DMS53 treated with DMSO at 0.1 percent for 48 hours (cell line): ENCODE results near the gene RASA2.

Source experiments
- DNase-seq: peaks from one replicate; lab custom pipeline; 2025; ENCODE audit not compliant: unreplicated experiment; lab: John Stamatoyannopoulos, UW

RASA2 gene, protein sequence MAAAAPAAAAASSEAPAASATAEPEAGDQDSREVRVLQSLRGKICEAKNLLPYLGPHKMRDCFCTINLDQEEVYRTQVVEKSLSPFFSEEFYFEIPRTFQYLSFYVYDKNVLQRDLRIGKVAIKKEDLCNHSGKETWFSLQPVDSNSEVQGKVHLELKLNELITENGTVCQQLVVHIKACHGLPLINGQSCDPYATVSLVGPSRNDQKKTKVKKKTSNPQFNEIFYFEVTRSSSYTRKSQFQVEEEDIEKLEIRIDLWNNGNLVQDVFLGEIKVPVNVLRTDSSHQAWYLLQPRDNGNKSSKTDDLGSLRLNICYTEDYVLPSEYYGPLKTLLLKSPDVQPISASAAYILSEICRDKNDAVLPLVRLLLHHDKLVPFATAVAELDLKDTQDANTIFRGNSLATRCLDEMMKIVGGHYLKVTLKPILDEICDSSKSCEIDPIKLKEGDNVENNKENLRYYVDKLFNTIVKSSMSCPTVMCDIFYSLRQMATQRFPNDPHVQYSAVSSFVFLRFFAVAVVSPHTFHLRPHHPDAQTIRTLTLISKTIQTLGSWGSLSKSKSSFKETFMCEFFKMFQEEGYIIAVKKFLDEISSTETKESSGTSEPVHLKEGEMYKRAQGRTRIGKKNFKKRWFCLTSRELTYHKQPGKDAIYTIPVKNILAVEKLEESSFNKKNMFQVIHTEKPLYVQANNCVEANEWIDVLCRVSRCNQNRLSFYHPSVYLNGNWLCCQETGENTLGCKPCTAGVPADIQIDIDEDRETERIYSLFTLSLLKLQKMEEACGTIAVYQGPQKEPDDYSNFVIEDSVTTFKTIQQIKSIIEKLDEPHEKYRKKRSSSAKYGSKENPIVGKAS

DNA sequence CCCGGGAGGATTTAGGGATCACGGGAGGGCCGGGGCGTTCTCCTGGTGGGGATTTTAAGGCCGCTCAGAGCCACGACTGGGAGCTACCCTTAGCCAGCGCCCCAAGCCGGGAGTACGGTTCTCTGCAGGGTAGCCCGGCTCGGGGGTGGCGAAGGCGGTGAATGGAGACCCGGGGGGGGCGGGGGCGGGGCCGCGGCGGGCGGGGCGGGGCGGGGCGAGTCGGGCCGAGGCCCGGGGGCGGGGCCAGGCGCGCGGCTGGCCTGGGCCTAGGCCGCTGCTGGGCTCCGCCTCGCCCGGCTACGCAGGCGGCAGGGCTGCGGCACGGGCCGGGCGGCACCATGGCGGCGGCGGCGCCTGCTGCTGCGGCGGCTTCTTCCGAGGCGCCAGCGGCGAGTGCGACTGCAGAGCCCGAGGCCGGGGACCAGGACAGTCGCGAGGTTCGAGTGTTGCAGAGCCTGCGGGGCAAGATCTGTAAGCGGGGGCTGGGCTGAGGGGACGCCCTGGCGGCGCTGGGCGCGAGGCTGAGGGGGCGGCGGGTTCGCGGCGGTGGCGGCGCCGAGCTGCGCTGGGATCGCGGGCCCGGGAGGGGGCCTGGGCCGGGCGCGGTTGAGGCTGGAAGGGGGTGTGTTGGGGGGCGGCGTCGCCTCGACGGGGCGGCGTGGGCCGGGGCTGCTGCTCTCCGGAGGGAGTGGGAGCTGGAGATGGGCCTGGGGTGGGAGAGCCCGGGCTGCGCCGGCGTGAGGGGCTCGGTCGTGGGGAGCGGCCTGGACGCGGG, at the start of gene RASA2:
TSS of gene RASA2 (plus strand) at position 282 of the 775 bp plus-strand sequence. CDS start at position 339, 57 bp downstream.
- peak; percentile 29 for DNase-seq

DNA sequence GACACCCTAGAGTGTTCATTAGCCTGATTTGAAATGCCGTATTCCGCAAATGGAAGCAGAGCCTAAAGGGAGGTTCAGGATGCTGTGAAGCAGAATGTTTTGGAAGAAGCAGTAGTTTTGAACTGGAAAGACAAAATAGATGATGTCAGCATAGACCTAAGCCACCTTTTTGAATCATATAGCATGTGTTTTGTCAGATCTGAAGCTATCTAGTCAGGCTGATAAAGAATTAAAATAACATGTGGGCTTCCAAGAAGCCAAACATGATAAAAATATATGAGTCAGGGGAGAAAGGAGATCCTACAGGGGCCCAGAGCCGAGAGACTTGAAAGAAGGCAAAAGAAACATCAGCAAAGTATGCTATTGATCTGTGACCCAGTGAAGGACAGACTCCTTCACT, 47.2 kb upstream of the RASA2 start:
- no peak for DNase-seq

DNA sequence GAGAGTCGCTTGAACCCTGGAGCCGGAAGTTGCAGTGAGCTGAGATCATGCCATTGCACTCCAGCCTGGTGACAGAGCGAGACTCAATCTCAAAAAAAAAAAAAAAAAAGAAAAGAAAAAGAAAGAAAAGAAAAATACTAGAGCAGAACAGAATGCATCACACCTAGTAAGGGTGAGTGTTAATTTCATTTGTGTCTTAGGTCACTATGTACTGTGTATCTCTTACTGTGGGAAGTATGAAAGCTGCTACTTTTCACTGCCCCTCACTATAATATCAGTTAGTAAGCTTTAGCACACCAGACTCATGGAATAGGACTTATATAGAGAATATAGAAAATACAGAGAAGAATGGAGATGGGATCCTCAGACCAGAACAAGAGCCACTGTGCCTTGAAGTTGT, 45.9 kb upstream of the RASA2 start:
- no peak for DNase-seq

DNA sequence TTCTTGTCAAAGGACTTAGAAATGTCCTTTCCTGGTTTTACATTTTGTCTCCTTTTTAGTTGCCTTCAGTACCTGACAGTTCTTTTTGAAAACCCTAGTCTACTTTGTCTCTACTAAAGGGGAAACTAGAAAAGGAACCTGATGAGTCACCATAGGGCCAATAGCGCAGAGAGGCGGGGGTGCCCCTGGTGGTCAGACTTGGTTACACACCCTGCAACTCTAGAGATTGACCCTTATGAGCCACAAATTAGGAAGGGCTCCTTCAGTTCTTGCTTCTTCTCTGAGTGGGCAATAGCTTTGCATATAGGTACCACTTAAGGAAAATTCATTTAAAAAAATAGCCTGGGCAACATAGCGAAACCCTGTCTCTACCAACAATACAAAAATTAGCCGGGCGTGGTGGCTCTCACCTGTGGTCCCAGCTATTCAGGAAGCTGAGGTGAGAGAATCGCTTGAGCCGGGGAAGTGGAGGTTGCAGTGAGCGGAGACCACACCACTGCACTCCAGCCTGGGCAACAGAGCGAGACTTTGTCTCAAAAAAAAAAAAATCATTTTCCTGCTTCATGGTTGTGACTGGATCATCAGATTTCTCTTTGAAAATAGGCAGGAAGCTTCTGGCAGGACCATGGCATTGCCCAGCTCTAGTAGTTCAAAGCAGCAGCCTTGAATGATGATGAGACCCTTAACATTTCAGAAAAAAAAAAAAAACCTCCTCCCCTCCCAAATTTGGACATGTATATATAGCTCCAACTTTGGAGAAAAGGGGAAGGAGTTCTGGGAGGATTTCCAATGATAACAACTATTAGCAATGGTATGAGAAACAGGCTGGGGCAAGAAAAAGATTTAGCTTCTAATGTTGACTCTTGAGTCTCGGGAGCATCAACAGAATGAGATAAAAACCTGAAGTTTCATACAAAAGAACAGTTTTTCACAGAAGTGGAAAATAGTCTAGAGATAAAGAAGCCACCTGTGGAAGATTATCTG, 45.2 kb upstream of the RASA2 start:
- DNase-seq, result peak; percentile 75

DNA sequence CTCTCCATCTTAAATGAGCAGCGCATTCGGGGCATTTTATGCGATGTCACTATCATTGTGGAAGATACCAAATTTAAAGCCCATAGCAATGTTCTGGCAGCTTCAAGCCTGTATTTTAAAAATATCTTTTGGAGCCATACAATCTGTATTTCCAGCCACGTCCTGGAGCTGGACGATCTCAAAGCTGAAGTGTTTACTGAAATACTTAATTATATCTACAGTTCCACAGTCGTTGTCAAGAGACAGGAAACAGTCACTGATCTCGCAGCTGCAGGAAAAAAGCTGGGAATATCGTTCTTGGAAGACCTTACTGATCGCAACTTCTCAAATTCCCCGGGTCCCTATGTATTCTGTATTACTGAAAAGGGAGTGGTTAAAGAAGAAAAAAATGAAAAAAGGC, 44.4 kb upstream of the RASA2 start:
- DNase-seq, result peak; percentile 63

DNA sequence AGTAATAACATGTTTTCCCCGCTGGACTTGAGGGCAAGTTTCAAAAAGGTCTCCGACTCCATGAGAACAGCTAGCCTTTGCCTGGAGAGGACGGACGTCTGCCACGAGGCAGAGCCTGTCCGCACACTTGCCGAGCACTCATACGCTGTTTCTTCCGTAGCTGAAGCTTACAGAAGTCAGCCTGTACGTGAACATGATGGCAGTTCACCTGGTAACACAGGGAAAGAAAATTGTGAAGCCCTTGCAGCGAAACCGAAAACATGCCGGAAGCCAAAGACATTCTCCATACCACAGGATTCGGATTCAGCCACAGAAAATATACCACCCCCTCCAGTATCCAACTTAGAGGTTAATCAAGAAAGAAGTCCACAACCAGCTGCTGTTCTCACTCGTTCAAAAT, 43.9 kb upstream of the RASA2 start:
- no peak for DNase-seq

DNA sequence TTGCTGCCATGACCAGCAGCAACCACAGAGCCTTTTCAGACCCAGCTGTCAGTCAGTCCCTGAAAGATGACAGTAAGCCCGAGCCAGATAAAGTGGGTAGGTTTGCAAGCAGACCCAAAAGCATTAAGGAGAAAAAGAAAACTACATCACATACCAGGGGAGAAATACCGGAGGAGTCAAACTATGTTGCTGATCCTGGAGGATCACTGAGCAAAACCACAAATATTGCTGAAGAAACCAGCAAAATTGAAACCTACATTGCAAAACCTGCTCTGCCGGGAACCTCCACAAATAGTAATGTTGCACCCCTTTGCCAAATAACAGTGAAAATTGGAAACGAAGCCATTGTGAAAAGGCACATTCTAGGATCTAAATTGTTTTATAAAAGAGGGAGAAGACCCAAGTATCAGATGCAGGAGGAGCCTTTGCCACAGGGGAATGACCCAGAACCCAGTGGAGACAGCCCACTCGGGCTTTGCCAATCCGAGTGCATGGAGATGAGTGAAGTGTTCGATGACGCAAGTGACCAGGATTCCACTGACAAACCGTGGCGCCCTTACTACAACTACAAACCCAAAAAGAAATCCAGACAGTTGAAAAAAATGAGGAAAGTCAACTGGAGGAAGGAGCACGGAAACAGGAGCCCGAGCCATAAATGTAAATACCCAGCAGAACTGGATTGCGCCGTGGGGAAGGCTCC, 42.1 kb upstream of the RASA2 start:
- DNase-seq, result no peak

DNA sequence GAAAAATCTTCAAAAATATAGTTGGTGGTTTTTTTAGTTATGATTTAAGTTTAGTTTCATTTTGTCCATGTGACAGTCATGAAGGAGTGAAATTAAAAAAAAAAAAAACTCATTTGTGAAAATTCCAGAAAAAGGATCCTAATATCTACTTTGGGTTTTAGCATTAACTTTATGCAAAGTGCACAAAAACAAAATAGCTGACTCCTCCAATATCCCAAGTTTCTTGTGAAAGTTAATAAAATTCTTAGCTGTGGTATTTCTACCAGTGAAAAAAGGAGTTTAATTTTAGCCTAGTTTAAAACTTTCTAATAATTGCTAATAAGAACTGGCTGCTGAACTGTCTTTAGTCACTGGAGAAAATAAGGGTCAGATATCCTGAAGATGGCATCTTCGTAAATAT, 40.8 kb upstream of the RASA2 start:
- DNase-seq, result no peak

DNA sequence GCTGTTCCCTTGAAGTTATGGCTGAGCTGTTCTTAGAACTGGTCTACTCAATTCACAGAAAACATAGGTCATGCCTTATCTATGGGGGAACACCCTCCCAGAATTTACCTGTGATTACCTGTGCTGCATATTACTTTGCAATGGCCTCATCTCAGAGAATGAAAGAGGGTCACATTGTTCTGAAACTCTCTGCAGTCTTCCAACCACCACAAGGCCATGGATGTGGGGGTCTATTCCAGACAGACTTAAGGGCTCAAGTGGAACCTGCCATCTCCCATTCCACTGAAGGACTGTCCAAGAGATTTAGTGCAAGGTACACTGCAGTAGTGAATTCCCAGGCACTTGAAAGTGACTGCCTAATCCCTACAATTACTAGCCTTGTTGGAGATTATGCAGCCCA, 40.1 kb upstream of the RASA2 start:
- DNase-seq, result no peak

DNA sequence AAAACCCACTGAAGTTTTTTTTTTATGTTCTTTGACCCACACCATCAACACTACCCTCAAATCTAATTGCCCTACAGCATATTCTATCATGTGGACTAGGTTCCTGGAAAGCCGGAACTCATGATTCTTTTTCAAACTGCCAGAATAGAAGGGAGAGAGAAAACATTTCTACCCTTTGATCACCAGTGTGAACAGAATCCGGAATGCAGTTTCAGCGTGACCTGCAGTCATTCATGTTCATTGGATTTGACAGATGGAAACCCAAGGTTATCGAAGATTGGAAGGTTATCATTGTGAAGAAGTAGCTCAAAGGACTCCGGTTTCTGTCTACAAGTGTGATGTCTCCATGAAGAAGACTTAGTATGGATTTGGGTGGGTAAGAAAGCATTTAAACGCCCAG, 39.4 kb upstream of the RASA2 start:
- no peak for DNase-seq

DNA sequence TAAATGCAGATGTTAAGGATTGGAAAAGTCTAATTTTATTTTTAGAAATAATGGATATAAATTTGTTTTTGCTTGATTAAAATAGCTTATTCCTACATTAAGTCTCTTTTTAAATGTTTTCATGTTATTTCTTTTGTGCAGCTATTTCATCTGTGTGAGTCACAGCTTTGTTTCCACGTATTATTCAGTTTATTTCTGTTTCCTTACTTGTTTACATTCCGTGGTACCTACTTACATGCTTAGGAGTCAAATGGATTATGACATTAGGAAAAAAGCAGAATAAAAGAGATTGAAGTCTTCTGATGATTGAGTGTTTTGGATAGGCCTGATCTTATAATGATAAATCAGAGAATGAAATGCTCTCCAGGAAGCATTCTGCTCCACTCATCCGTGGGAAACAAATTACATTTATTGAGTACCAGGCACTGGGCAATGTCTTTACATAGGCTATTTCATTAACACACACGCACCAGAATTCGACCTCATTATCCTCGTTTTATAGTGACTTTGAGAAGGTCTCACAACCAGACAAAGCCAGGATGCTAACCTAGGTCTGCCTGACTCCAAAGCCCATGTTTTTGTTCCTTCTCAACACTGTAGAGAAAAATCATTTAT, 38.1 kb upstream of the RASA2 start:
- DNase-seq, result no peak

DNA sequence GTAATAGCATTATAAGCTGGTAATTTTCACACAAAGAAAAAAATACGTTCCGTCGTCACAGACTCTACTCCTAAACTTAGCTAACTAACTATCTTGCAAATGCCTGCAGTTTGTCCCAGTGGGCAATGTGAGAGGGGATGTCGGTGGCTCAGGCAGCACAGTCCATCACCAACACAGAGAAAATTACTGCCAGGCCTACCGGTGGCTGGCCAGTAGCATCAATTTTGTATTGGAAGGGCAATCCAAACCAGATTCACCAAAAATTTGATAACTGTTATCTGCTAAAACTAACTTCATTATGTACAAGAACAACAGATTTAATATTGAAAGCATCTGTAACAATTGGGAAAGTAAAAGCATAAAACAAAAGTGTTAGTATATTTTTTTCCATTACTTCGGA, 37.4 kb upstream of the RASA2 start:
- no peak for DNase-seq

DNA sequence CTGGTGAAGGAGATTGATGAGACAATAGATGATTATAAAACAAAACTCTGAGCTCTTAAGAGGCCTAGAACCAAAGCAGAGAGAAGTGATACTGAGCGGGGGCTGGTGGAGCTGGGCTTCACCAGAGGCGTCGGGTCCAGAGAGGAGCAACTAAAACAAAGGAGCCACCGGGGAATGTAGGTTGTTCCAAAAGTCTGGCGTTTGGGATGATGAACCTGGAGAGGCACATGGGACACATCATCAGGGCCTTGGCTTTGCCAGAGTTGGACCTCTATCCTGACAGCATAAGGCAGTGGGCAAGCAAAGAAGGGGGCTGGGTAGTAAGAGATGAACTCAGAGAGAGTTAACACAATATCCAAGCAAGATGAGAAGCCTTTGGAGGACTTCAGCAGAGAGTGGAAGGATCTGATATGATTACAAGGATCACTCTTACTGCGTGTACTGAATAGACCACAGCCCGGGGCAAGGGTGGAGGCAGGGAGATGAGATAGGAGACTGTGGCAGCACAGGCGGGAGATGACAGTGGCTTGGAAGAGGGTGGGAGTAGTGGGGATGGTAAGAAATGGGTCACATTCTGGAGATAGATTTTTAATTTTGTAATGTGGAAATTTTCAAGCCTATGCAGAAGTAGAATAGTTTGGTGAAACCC, 36.0 kb upstream of the RASA2 start:
- DNase-seq, result no peak

DNA sequence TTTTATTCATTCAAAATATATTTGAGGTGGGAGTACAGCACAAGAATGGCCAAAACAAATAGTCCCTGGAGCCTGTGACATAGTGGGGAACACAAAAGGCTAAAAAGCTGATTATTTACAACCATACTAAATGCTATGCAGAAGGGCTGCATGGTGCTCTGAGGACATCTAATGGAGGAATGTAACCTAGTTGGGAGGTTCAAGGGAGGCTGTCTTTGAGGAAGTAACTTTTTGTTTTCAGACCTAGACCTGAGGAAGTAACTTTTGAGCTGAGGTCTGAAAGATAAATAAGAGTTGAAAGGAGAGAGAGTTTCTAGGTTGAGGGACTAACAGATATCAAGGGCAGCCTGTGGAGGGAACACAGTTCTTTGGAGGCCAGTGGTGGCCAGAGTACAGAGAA, 34.8 kb upstream of the RASA2 start:
- DNase-seq, result peak; percentile 11

DNA sequence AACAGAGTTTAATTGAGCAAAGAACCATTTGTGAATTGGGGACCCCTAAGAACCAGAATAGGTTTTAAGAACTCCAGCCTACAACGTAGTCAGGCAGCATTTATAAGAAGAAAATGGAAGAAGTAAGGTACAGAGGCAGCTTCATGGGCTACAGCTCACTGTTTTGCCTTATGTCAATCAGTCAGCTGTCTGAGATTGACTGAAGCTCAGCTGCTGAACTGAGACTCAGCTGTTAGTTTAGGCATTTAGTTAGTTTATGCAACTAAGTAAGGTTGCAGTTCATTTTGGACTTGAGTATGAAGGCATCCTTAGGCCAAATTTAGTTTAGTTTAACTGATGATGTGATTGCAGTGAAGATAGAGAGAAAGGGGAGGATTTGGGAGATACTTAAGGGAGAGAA, 34.1 kb upstream of the RASA2 start:
- no peak for DNase-seq

DNA sequence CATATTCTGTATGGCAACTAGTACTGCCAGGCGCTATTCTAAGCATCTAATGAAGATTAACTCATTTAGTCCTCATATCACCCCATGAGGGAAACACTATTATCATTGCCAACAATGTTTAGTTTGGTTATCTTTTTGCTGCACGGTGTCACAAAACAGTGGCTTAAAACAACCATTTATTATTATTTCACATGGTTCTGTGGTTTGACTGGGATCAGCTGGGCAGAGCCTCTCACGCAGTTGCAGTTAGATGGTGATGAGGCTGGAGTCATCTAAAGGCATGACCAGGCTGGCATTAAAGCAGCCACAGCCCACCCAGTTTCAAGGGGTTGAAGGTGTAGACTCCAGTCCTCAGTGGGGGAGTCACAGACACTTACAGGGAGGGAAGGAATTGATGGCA, 32.8 kb upstream of the RASA2 start:
- DNase-seq, result no peak

DNA sequence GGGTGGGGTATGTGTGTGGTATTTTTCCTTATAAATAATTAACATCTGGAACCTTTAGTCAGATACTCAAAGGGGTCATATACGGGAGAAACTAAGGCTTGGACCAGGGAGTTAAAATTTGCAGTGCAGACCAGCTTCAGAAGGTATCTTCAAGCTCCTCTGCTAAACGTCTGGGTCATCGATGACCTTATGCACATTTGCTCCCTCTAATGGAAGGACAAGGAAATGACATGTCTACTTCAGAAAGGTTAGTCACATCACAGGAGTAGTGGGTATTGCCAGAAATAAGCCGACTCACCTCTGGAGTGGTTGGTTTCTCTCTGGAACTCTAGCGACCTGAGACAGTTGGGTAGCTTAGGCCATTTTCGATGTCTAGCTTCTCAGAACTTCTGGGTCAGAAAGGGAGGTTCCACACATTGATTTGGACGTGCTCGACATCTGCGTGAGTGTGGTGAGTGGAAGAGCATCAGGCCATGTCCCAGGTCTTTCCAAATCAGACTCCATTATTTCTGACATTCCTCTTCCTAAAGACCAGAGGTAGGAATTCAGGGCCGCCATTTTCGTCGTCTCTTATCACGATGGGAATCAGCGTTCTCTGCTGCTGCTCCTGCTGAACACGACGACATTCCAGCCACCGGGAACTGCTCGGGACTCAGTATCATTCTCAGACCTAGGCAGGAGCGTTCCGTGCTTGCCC, 31.8 kb upstream of the RASA2 start:
- peak; percentile 82 for DNase-seq

DNA sequence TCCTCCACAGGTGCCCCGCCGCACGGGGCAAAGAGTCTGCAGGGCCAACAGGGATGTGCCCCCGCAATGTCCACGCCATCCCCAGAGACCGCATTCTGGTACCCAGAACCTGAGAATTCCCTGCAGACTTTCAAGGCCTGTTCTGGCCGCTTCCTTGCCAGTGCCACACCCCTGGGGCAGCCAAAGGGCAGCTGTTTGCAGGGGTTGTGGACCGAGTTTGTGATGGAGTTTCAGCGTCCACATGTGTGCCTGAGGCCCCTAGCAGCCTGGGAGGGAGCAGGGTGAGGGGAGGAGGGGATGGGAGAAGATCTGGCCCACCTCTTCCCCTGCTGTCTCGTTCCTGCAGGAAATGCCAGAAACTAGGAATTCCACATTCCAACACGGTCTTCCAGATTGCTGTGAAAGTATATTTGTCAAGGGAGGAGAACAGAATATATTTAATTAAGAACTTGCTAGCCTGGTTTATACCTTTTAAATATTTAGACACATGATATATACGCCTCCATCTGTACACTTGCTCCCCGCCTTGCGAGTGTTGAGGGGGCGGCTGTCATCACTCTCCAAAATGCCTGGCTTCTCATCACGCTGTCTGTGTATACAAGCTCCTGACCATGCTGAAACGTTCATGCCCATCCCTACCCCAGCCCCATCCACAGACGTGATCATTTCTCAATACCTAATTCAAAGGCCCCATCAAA, 31.1 kb upstream of the RASA2 start:
- DNase-seq, result no peak
